ENCODE measurements around the gene ACYP1. TPM values are rescaled to one million over a fixed set of nuclear protein-coding genes. Genes with fewer than 3 reads are reported as not detected.

ACYP1 gene
- total and polyA plus RNA-seq, 9 of the 15 experiments (the other 6 are each of a cell fraction or from before 2014, with no cell fraction given) = 19.9 to 113 (median 52.3) TPM

- no peak for TF ChIP-seq BCLAF1 (IDR thresholded peaks at IDR 0.05; ENCODE audit: borderline replicate concordance in 1 of 2, control insufficient read depth in 1 of 2, low read depth in 2 of 2, low read length in 1 of 2)
- TF ChIP-seq CHCHD3 (CRISPR knock-in tag; IDR thresholded peaks at IDR 0.05) = no peak
- TF ChIP-seq ZNF589 (CRISPR knock-in tag; IDR thresholded peaks at IDR 0.05; ENCODE audit: low read depth) = peak; percentile 51; the same call in 1 of the 2 replicates
- no peak for TF ChIP-seq KLF1 (tag; IDR thresholded peaks at IDR 0.05)
- no peak; a peak in 1 of 4 replicates for TF ChIP-seq ARNT (IDR thresholded peaks at IDR 0.05)
- TF ChIP-seq MGA (IDR thresholded peaks at IDR 0.05) = no peak
- no peak for TF ChIP-seq FOXK1 (CRISPR knock-in tag; IDR thresholded peaks at IDR 0.05; ENCODE audit: borderline replicate concordance)
- TF ChIP-seq ATF6 (CRISPR knock-in tag; IDR thresholded peaks at IDR 0.05) = no peak
- no peak for TF ChIP-seq SMAD4 (CRISPR knock-in tag; conservative IDR thresholded peaks at IDR 0.05)
Observed at GRCh38 chr14:75068294-75069120, 4.7 kb upstream of the ACYP1 start (continued).
